ENCODE results near the gene FBXO38.

DNA sequence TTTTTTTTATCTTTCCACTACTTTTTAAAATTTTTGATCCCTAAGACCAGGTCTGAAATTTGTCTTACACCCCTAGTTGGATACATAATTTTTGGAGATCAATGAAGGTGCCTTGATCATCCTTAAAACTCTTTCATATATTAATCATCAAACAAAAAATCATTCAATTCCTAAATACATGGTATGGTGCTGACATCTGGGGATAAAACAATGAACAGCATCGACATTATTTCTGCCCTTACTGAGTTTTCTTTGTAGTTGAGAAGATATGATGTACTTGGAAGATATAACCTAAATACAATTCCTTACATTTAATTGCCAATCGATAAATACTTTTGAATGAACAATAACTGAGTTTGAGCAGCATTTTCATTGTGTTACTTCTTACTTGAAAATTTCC lies 30.1 kb upstream of the FBXO38 start:
- TF ChIP-seq CTCF (IDR thresholded peaks at IDR 0.05), result peak; percentile 7
- TF ChIP-seq EZH2phosphoT487 (IDR thresholded peaks at IDR 0.05), result no peak
- no peak for TF ChIP-seq EZH2 (IDR thresholded peaks at IDR 0.05)
